Common myeloid progenitor, CD34-positive (primary cell): Measurements from ENCODE around the gene CAPN9.
"Not testable (repeated sequence)": the region's sequence is repeated elsewhere in the genome, so short reads cannot be mapped to it uniquely, and the experiment has no call there.

Source experiments
- CTCF ChIA-PET: fragments of 350-600 bp; sonication (Branson Sonifier 250); formaldehyde crosslinking; loops from one replicate; lab custom pipeline; 2021; ENCODE audit warnings: antibody characterized with exemption; lab: Charles Lee
- POLR2A ChIA-PET: fragments of 350-600 bp; sonication (Branson Sonifier 250); formaldehyde crosslinking; loops from one replicate; lab custom pipeline; 2021; ENCODE audit warnings: antibody characterized with exemption; lab: Charles Lee
- DNase-seq, 3 donors: peaks; one replicate each; pipeline versions ENCODE4 v3.0.0 to v3.0.0-alpha.2; 2013
- H3K27ac ChIP-seq, 2 experiments: 1 replicate in 1 of 2; 2 replicates in 1 of 2; pipeline ENCODE4 v1.7.0; 2013; ENCODE audit warnings: inconsistent platforms in 2 of 2, low read length in 2 of 2, mild to moderate bottlenecking in 2 of 2, low read depth in 1 of 2, moderate library complexity in 1 of 2; ENCODE audit not compliant: severe bottlenecking in 2 of 2, insufficient read depth in 1 of 2, poor library complexity in 1 of 2
- H3K27me3 ChIP-seq, 5 experiments: replicated peaks in 2 of 5; 1 replicate in 3 of 5; 2 replicates in 2 of 5; pipeline versions ENCODE4 v1.6.1 to v1.7.0; 2013; ENCODE audit warnings: low read length in 4 of 5, mild to moderate bottlenecking in 2 of 5, moderate library complexity in 2 of 5, inconsistent platforms in 1 of 5; ENCODE audit not compliant: insufficient read depth in 5 of 5, control insufficient read depth in 4 of 5
- H3K36me3 ChIP-seq, 4 experiments: 1 replicate in 2 of 4; 2 replicates in 2 of 4; pipeline versions ENCODE4 v1.6.1 to v1.7.0; 2013; ENCODE audit warnings: low read length in 3 of 4, control low read depth in 1 of 4, mild to moderate bottlenecking in 1 of 4; ENCODE audit not compliant: control insufficient read depth in 4 of 4, insufficient read depth in 4 of 4
- H3K4me1 ChIP-seq, 4 experiments: 1 replicate in 3 of 4; 2 replicates in 1 of 4; pipeline versions ENCODE4 v1.6.1 to v1.7.1; 2013; ENCODE audit warnings: low read length in 3 of 4, mild to moderate bottlenecking in 3 of 4, control low read depth in 1 of 4, inconsistent platforms in 1 of 4, moderate library complexity in 1 of 4; ENCODE audit not compliant: control insufficient read depth in 4 of 4, insufficient read depth in 4 of 4; ENCODE audit errors: control extremely low read depth in 1 of 4
- H3K4me3 ChIP-seq, 7 experiments: 1 replicate in 4 of 7; 2 replicates in 3 of 7; pipeline versions ENCODE4 v1.5.1 to v1.7.0; 2013; ENCODE audit warnings: mild to moderate bottlenecking in 7 of 7, low read length in 6 of 7, moderate library complexity in 6 of 7, inconsistent platforms in 2 of 7, low read depth in 2 of 7, control low read depth in 1 of 7; ENCODE audit not compliant: insufficient read depth in 4 of 7, control insufficient read depth in 1 of 7; ENCODE audit errors: extremely low read depth in 1 of 7
- H3K9me3 ChIP-seq, 5 experiments: 1 replicate in 4 of 5; 2 replicates in 1 of 5; pipeline versions ENCODE4 v1.6.1 to v1.7.1; 2013; ENCODE audit warnings: low read length in 4 of 5, mild to moderate bottlenecking in 2 of 5, inconsistent platforms in 1 of 5, low read depth in 1 of 5, moderate library complexity in 1 of 5; ENCODE audit not compliant: control insufficient read depth in 4 of 5, insufficient read depth in 2 of 5; ENCODE audit errors: control extremely low read depth in 1 of 5
- WGBS: methylation state at CpG from one replicate; pipeline ENCODE4 v1.1.5; 2013; ENCODE audit not compliant: insufficient coverage; 5-methylcytosine and 5-hydroxymethylcytosine counted together

Gene CAPN9

GRCh38 chr1:230712470-230712942 lies 34.7 kb upstream of the CAPN9 start:
- POLR2A ChIA-PET = no interaction called here
- CTCF ChIA-PET = no interaction called here

GRCh38 chr1:230713138-230713537 lies 34.0 kb upstream of the CAPN9 start:
- WGBS = 100% methylated on average over 3 of the region's 7 CpGs
- CTCF ChIA-PET = no interaction called here
- Histone ChIP-seq H3K27me3 (peaks cover 0 to 8% (median 2%) of the 10 kb centered on the region in 5 experiments), H3K4me3 (no peak overlapping the region), H3K36me3 (no peaks in the 10 kb centered on the region), H3K9me3 (peaks cover 0 to 6% (median 2%) of the 10 kb centered on the region in 5 experiments), H3K4me1 (peaks cover 0 to 13% (median 2%) of the 10 kb centered on the region in 4 experiments), H3K27ac (no peak overlapping the region)
- POLR2A ChIA-PET = no interaction called here
- DNase-seq = no peak

More at GRCh38 chr1:230712470-230712942, 34.7 kb upstream of the CAPN9 start:
- WGBS = 98% methylated on average over 17 of the region's 17 CpGs
- H3K4me1 ChIP-seq = peaks cover 0 to 19% (median 8%) of the 10 kb centered on the region in 4 experiments
- peaks cover 0 to 6% (median 2%) of the 10 kb centered on the region in 5 experiments for H3K9me3 ChIP-seq
- H3K27me3 ChIP-seq = peaks cover 0 to 8% (median 2%) of the 10 kb centered on the region in 5 experiments
- no peak overlapping the region for H3K27ac ChIP-seq
- no peak for DNase-seq
- H3K4me3 ChIP-seq = no peak overlapping the region
- H3K36me3 ChIP-seq = no peaks in the 10 kb centered on the region

GRCh38 chr1:230713547-230713914 lies 33.7 kb upstream of the CAPN9 start:
- ChIA-PET POLR2A (interaction anchor here (0.5 kb wide), 1 partner anchor 356 kb away, joined by 4 read pairs; no protein-coding TSS in a partner anchor), CTCF (no interaction called here)
- WGBS = 84% methylated on average over 6 of the region's 8 CpGs
- peaks cover 0 to 6% (median 2%) of the 10 kb centered on the region in 5 experiments for H3K9me3 ChIP-seq
- H3K27ac ChIP-seq = no peak overlapping the region
- no peaks in the 10 kb centered on the region for H3K36me3 ChIP-seq
- H3K4me3 ChIP-seq = no peak overlapping the region
- H3K4me1 ChIP-seq = peaks cover 0 to 11% (median 0%) of the 10 kb centered on the region in 4 experiments
- peaks cover 0 to 8% (median 2%) of the 10 kb centered on the region in 5 experiments for H3K27me3 ChIP-seq
- no peak for DNase-seq

GRCh38 chr1:230713915-230714764 lies 33.0 kb upstream of the CAPN9 start, which contains the start of gene AGT:
Gene AGT, minus strand, starts transcription at chr1:230714122. Its CDS starts 3,299 bp downstream, at chr1:230710823.
- no peak within 1 kb of the TSS for H3K4me3 ChIP-seq
- no peaks in the 10 kb centered on the region for H3K36me3 ChIP-seq
- DNase-seq = no peak
- H3K9me3 ChIP-seq = peaks cover 0 to 6% (median 2%) of the 10 kb centered on the region in 5 experiments
- peaks cover 0 to 8% (median 2%) of the 10 kb centered on the region in 5 experiments for H3K27me3 ChIP-seq
- no peak within 1 kb of the TSS for H3K27ac ChIP-seq
- CTCF ChIA-PET = no interaction called here
- POLR2A ChIA-PET = interaction anchor here (0.5 kb wide), 1 partner anchor 355 kb away, joined by 4 read pairs; no protein-coding TSS in a partner anchor
- peaks cover 0 to 8% (median 0%) of the 10 kb centered on the region in 4 experiments for H3K4me1 ChIP-seq
- WGBS = 49% methylated on average over 18 of the region's 24 CpGs

GRCh38 chr1:230715510-230715909 lies 31.7 kb upstream of the CAPN9 start:
- no peak overlapping the region for H3K4me3 ChIP-seq
- H3K36me3 ChIP-seq = no peaks in the 10 kb centered on the region
- peaks cover 0 to 8% (median 0%) of the 10 kb centered on the region in 4 experiments for H3K4me1 ChIP-seq
- 100% methylated on average over 2 of the region's 3 CpGs for WGBS
- no peak for DNase-seq
- H3K27me3 ChIP-seq = peaks cover 0 to 8% (median 2%) of the 10 kb centered on the region in 5 experiments
- H3K27ac ChIP-seq = no peak overlapping the region
- CTCF ChIA-PET = no interaction called here
- POLR2A ChIA-PET = no interaction called here
- peaks cover 0 to 6% (median 2%) of the 10 kb centered on the region in 5 experiments for H3K9me3 ChIP-seq

- 83% methylated on average over 2 of the region's 3 CpGs for WGBS
- H3K4me3 ChIP-seq, POLR2A ChIA-PET, H3K4me1 ChIP-seq, DNase-seq, H3K27ac ChIP-seq, H3K9me3 ChIP-seq, H3K36me3 ChIP-seq, H3K27me3 ChIP-seq: not testable (repeated sequence)
- CTCF ChIA-PET = interaction anchor here (1.1 kb wide), 1 partner anchor 12 kb away, joined by 3 read pairs; no protein-coding TSS in a partner anchor
Measured at GRCh38 chr1:230716453-230716852, 30.7 kb upstream of the CAPN9 start.
